ENCODE data around the gene BRIP1. TPM values are rescaled to one million over a fixed set of nuclear protein-coding genes. Genes with fewer than 3 reads are reported as not detected.

BRIP1 gene
- total RNA-seq, 1 donor from 2014 or later, result 0.11 TPM

- intact Hi-C loops (cut with DNase I), result no loop called here
- no peak for DNase-seq (ENCODE audit: low spot score)
Observed at GRCh38 chr17:61717352-61717751, 146.0 kb downstream of the BRIP1 start.

- intact Hi-C loops (cut with DNase I), result no loop called here
- no peak for DNase-seq (ENCODE audit: low spot score)
Observed at GRCh38 chr17:61716225-61716829, 147.0 kb downstream of the BRIP1 start.

GRCh38 chr17:61715348-61715747 is 148.0 kb downstream of the BRIP1 start:
- intact Hi-C loops (cut with DNase I), result no loop called here
- DNase-seq (ENCODE audit: low spot score), result no peak

GRCh38 chr17:61714300-61714699 is 149.0 kb downstream of the BRIP1 start:
- intact Hi-C loops (cut with DNase I), result no loop called here
- DNase-seq (ENCODE audit: low spot score), result no peak

- no peak for DNase-seq (ENCODE audit: low spot score)
- intact Hi-C loops (cut with DNase I), result no loop called here
Observed at GRCh38 chr17:61713035-61713434, 150.3 kb downstream of the BRIP1 start.

GRCh38 chr17:61710546-61710945 is 152.8 kb downstream of the BRIP1 start:
- intact Hi-C loops (cut with DNase I), result no loop called here
- no peak for DNase-seq (ENCODE audit: low spot score)

GRCh38 chr17:61709567-61709966 is 153.8 kb downstream of the BRIP1 start:
- DNase-seq (ENCODE audit: low spot score), result no peak
- intact Hi-C loops (cut with DNase I), result no loop called here

GRCh38 chr17:61704935-61705449 is 158.3 kb downstream of the BRIP1 start:
- intact Hi-C loops (cut with DNase I), result no loop called here
- DNase-seq (ENCODE audit: low spot score), result no peak

- no peak for DNase-seq (ENCODE audit: low spot score)
- intact Hi-C loops (cut with DNase I), result no loop called here
Observed at GRCh38 chr17:61702450-61702849, 160.9 kb downstream of the BRIP1 start.

- intact Hi-C loops (cut with DNase I), result no loop called here
Observed at GRCh38 chr17:61701978-61702377, 161.3 kb downstream of the BRIP1 start.

GRCh38 chr17:61701334-61701733 is 162.0 kb downstream of the BRIP1 start:
- no peak for DNase-seq (ENCODE audit: low spot score)
- intact Hi-C loops (cut with DNase I), result no loop called here

More at GRCh38 chr17:61701978-61702377, 161.3 kb downstream of the BRIP1 start:
- DNase-seq (ENCODE audit: low spot score), result no peak

GRCh38 chr17:61700252-61700651 is 163.1 kb downstream of the BRIP1 start:
- DNase-seq (ENCODE audit: low spot score), result no peak
- intact Hi-C loops (cut with DNase I), result no loop called here

GRCh38 chr17:61699694-61700093 is 163.6 kb downstream of the BRIP1 start:
- intact Hi-C loops (cut with DNase I), result no loop called here
- no peak for DNase-seq (ENCODE audit: low spot score)

- intact Hi-C loops (cut with DNase I), result no loop called here
- no peak for DNase-seq (ENCODE audit: low spot score)
Observed at GRCh38 chr17:61699032-61699431, 164.3 kb downstream of the BRIP1 start.

GRCh38 chr17:61698244-61698643 is 165.1 kb downstream of the BRIP1 start:
- DNase-seq (ENCODE audit: low spot score), result no peak

GRCh38 chr17:61695779-61696337 is 167.5 kb downstream of the BRIP1 start:
- intact Hi-C loops (cut with DNase I), result no loop called here
- DNase-seq (ENCODE audit: low spot score), result no peak

More at GRCh38 chr17:61698244-61698643, 165.1 kb downstream of the BRIP1 start:
- intact Hi-C loops (cut with DNase I), result no loop called here

- intact Hi-C loops (cut with DNase I), result no loop called here
- DNase-seq (ENCODE audit: low spot score), result no peak
Observed at GRCh38 chr17:61694095-61694494, 169.2 kb downstream of the BRIP1 start.

GRCh38 chr17:61689610-61690180 is 173.6 kb downstream of the BRIP1 start:
- no peak for DNase-seq (ENCODE audit: low spot score)
- intact Hi-C loops (cut with DNase I), result no loop called here

- intact Hi-C loops (cut with DNase I), result no loop called here
- DNase-seq (ENCODE audit: low spot score), result no peak
Observed at GRCh38 chr17:61687769-61688168, 175.6 kb downstream of the BRIP1 start.

GRCh38 chr17:61686113-61686512 is 177.2 kb downstream of the BRIP1 start:
- DNase-seq (ENCODE audit: low spot score), result no peak
- intact Hi-C loops (cut with DNase I), result no loop called here

- DNase-seq (ENCODE audit: low spot score), result no peak
- intact Hi-C loops (cut with DNase I), result no loop called here
Observed at GRCh38 chr17:61684818-61685217, 178.5 kb downstream of the BRIP1 start.
